OCI-LY7 (cell line): ENCODE data around the gene DAPK2. TPM values are rescaled to one million over a fixed set of nuclear protein-coding genes. Genes with fewer than 3 reads are reported as not detected.

ENCODE experiments used
- BruUV-seq: library from RNA; stranded (reverse); fragments of 400-500 nt; replicated peaks from 2 replicates; lab custom pipeline; 2021; lab: Mats Ljungman, UMichigan
- CTCF ChIA-PET: fragments of 300-600 bp; sonication (Branson Sonifier 250); formaldehyde crosslinking; loops from one replicate; lab custom pipeline; 2022; ENCODE audit warnings: antibody characterized with exemption; ENCODE audit not compliant: unreplicated experiment; lab: Charles Lee
- POLR2A ChIA-PET: fragments of 300-600 bp; sonication (Branson Sonifier 250); formaldehyde crosslinking; loops from one replicate; lab custom pipeline; 2022; ENCODE audit warnings: antibody characterized with exemption; lab: Charles Lee
- DNase-seq: peaks from one replicate; pipeline ENCODE4 v3.0.0-alpha.2; 2015; ENCODE audit warnings: low spot score
- H2AFZ ChIP-seq: fragments of 200-600 bp; sonication (generic), shearing (Covaris generic); 2 replicates; pipeline ENCODE4 v1.6.1; 2014; ENCODE audit warnings: mild to moderate bottlenecking, antibody characterized with exemption, low read length, moderate library complexity
- H3K27ac ChIP-seq: fragments of 200-600 bp; sonication (generic); 2 replicates; pipeline ENCODE4 v1.5.1; 2014; ENCODE audit warnings: mixed run types, low read depth, mild to moderate bottlenecking, moderate library complexity, low read length, inconsistent platforms; ENCODE audit not compliant: poor library complexity, severe bottlenecking
- H3K36me3 ChIP-seq: fragments of 200-600 bp; sonication (generic); 2 replicates; pipeline ENCODE4 v1.6.1; 2014; ENCODE audit warnings: mild to moderate bottlenecking, antibody characterized with exemption, low read length, moderate library complexity, mixed read lengths; ENCODE audit not compliant: insufficient read depth
- H3K4me1 ChIP-seq: fragments of 200-600 bp; sonication (generic); 2 replicates; pipeline ENCODE4 v1.5.1; 2014; ENCODE audit warnings: mild to moderate bottlenecking, low read length; ENCODE audit not compliant: insufficient read depth, poor library complexity, severe bottlenecking
- H3K4me2 ChIP-seq: fragments of 200-600 bp; sonication (generic); 2 replicates; pipeline ENCODE4 v1.6.1; 2014; ENCODE audit warnings: mild to moderate bottlenecking, low read length
- H3K4me3 ChIP-seq: fragments of 200-600 bp; sonication (generic); 2 replicates; pipeline ENCODE4 v1.5.1; 2014; ENCODE audit warnings: mild to moderate bottlenecking, low read depth, low read length; ENCODE audit not compliant: poor library complexity, severe bottlenecking
- H3K79me2 ChIP-seq: fragments of 200-600 bp; sonication (generic); 2 replicates; pipeline ENCODE4 v1.6.1; 2016; ENCODE audit warnings: low read depth, mild to moderate bottlenecking, low read length, moderate library complexity, mixed read lengths; ENCODE audit not compliant: insufficient read depth
- H3K9me2 ChIP-seq: fragments of 200-600 bp; sonication (generic); 2 replicates; pipeline ENCODE4 v1.6.1; 2016; ENCODE audit warnings: mild to moderate bottlenecking, low read length, mixed read lengths; ENCODE audit not compliant: insufficient read depth
- H3K9me3 ChIP-seq: fragments of 200-600 bp; sonication (generic); 2 replicates; pipeline ENCODE4 v1.6.1; 2014; ENCODE audit warnings: mild to moderate bottlenecking, mixed run types, low read length, mixed read lengths
- H4K20me1 ChIP-seq: fragments of 200-600 bp; sonication (generic); 2 replicates; pipeline ENCODE4 v1.6.1; 2014; ENCODE audit warnings: mild to moderate bottlenecking, antibody characterized with exemption, low read length, moderate library complexity, mixed read lengths; ENCODE audit not compliant: insufficient read depth
- EZH2phosphoT487 ChIP-seq: fragments of 200-600 bp; sonication (generic); IDR thresholded peaks from 2 replicates; pipeline ENCODE4 v1.6.1; 2018; ENCODE audit warnings: low read depth, borderline replicate concordance, mild to moderate bottlenecking, mixed run types, antibody characterized with exemption, low read length, moderate library complexity, mixed read lengths
- intact Hi-C: fragments of 100-400 bp; cut with micrococcal nuclease; formaldehyde crosslinking; loops from one replicate; pipeline ENCODE4 v1.10.0; 2022; ENCODE audit not compliant: unreplicated experiment
- total RNA-seq, 2 experiments: library from RNA; depleted of rRNA in 1 of 2; stranded (reverse); fragments of >200 nt in 1 of 2; shearing (Covaris generic) in 1 of 2; gene quantifications; 2 replicates each; pipeline ENCODE4 v1.2.3, GENCODE V29; 2014 to 2022
- TF ChIP-seq, protein P1 (sequence below): fragments of 200-600 bp; sonication (generic); conservative IDR thresholded peaks from 2 replicates; pipeline ENCODE4 v1.5.1; 2014; ENCODE audit warnings: mild to moderate bottlenecking, antibody characterized with exemption, low read length, moderate library complexity, mixed read lengths

The DAPK2 gene
- total RNA-seq, 2 experiments from 2014 or later = 0.36 to 1.2 TPM

DNA sequence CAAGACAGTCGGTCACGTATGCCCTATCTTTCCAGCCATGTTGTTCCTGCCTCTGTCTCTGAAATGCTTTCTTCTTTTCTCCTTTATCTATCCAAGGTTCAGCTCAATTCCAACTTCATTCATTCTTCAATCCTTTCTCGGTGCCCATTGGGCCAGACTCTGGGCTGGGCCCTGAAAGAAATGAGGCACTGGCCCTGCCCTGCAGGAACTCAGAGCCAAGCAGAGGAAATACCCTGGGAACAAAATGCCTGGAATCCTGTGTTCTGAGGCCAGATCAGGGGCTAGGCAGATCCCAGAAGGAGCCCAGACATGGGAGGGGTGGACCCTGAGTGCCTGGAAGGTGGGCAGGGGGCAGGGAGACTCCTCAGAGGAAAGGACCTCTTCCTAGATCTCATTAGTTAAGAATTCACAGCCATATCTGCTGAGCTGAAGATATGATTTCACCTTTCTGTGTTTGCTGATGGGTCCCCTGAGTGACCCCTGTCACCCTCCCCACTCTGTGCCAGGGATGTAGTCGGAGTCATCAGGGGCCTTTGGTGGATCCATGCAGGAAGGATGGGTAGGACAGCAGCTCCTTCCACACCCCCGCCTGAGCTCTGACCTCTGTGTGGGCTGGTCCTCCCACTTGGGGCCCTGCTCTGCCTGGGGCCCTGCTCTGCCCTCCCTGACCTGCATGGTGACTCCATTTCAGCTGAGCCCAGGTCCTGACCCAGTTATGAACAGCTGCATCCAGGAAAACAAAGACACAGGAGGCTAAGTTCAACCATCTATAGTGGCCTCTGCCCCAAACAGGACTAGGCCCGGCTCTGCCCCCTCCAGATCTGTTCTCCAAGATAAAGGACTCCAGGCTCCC is 5.3 kb upstream of the DAPK2 start:
- Histone ChIP-seq H4K20me1 (no peaks in the 10 kb centered on the region), H3K9me2 (no peaks in the 10 kb centered on the region), H3K4me2 (no peak overlapping the region), H2AFZ (no peak overlapping the region), H3K27ac (no peak overlapping the region), H3K79me2 (no peaks in the 10 kb centered on the region), H3K4me1 (peaks cover 13% of the 10 kb centered on the region), H3K9me3 (no peaks in the 10 kb centered on the region), H3K36me3 (no peaks in the 10 kb centered on the region), H3K4me3 (no peak overlapping the region)
- POLR2A ChIA-PET = no interaction called here
- no peak for DNase-seq
- intact Hi-C loops = no loop called here
- no peak for TF ChIP-seq EZH2phosphoT487
- TF ChIP-seq, protein P1, sequence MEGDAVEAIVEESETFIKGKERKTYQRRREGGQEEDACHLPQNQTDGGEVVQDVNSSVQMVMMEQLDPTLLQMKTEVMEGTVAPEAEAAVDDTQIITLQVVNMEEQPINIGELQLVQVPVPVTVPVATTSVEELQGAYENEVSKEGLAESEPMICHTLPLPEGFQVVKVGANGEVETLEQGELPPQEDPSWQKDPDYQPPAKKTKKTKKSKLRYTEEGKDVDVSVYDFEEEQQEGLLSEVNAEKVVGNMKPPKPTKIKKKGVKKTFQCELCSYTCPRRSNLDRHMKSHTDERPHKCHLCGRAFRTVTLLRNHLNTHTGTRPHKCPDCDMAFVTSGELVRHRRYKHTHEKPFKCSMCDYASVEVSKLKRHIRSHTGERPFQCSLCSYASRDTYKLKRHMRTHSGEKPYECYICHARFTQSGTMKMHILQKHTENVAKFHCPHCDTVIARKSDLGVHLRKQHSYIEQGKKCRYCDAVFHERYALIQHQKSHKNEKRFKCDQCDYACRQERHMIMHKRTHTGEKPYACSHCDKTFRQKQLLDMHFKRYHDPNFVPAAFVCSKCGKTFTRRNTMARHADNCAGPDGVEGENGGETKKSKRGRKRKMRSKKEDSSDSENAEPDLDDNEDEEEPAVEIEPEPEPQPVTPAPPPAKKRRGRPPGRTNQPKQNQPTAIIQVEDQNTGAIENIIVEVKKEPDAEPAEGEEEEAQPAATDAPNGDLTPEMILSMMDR = no peak
- CTCF ChIA-PET = no interaction called here
- BruUV-seq = no TSS peak

DNA sequence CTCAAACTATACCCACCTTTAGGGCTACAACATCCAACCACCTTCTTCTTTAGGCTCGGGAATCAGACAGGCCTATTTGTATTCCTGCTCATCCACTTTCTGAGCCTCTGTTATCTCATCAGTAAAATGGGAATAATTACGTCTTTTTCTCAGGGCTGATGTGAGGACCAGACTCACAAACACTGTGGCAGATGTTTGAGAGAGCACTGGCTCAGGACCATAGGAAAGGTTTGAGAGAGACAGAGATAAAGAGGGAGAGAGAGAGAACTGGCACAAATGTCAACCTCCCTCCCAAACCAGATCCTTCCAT is 4.8 kb upstream of the DAPK2 start:
- Histone ChIP-seq H3K36me3 (no peaks in the 10 kb centered on the region), H3K27ac (no peak overlapping the region), H3K9me2 (no peaks in the 10 kb centered on the region), H3K9me3 (no peaks in the 10 kb centered on the region), H2AFZ (no peak overlapping the region), H4K20me1 (no peaks in the 10 kb centered on the region), H3K79me2 (no peaks in the 10 kb centered on the region), H3K4me3 (no peak overlapping the region), H3K4me2 (no peak overlapping the region), H3K4me1 (peaks cover 13% of the 10 kb centered on the region)
- CTCF ChIA-PET = no interaction called here
- BruUV-seq = no TSS peak
- DNase-seq = no peak
- intact Hi-C loops = no loop called here
- TF ChIP-seq EZH2phosphoT487 = no peak
- POLR2A ChIA-PET = no interaction called here

DNA sequence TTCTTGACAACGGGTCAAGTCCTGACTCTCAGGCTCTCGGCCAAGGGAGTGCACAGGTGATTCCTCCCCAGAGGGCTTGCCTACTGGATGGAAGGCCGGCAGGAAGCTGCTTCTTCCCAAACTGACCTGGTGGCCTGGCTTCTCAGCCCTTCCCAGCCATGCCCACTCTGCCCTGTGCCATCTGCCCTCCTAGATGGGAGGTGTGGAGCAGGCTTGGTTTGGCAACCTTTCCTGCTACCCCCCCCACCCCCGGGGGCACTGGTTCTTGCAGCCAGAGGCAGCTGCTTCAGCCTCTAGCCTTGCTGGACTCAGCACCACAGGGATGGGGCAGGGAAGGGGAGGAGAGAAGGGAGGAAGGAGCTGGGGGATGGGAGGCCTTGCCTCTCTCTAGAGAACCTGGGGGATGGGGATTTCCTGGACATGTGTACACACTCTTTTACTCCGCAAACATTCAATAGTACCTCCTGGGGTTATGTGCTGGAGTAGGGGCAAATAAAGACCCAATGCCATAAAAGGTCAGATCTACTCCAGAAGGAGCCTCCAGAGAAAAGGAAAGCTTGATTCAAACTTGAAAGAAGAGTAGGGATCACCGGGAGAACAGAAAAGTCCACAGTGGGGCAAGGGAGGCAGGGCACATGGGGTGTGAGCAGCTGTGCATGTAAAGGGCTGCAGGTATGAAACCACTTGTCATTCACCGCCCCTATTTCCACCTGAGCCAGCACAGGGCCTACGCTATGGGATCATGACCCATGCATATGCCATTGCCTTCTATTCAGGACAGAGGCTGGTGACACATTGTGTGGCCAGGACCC is 4.2 kb upstream of the DAPK2 start:
- no TSS peak for BruUV-seq
- no peak overlapping the region for H2AFZ ChIP-seq
- POLR2A ChIA-PET = no interaction called here

More for the DNA sequence above, 4.2 kb upstream of the DAPK2 start:
- Histone ChIP-seq H3K9me3 (no peaks in the 10 kb centered on the region), H3K4me2 (no peak overlapping the region), H3K27ac (no peak overlapping the region), H3K4me1 (peaks cover 16% of the 10 kb centered on the region), H4K20me1 (no peaks in the 10 kb centered on the region), H3K4me3 (no peak overlapping the region), H3K9me2 (no peaks in the 10 kb centered on the region), H3K79me2 (no peaks in the 10 kb centered on the region), H3K36me3 (no peaks in the 10 kb centered on the region)
- intact Hi-C loops = no loop called here
- TF ChIP-seq EZH2phosphoT487 = no peak
- TF ChIP-seq, protein P1 = no peak
- CTCF ChIA-PET = no interaction called here
- no peak for DNase-seq
